Epidermal melanocyte (primary cell): ENCODE data around the gene SLCO1A2.
"Not testable (repeated sequence)": the region's sequence is repeated elsewhere in the genome, so short reads cannot be mapped to it uniquely, and the experiment has no call there.

Experiments used
- DNase-seq: peaks from one replicate; pipeline ENCODE4 v3.0.0; 2011; ENCODE audit warnings: low spot score; ENCODE audit not compliant: insufficient read length

The SLCO1A2 gene

GRCh38 chr12:21334771-21335325 is at the start of gene SLCO1A2:
Gene SLCO1A2 (minus strand): TSS chr12:21334917. CDS start chr12:21334647, 270 bp downstream.
- no peak for DNase-seq

GRCh38 chr12:21384261-21384660 is 49.5 kb upstream of the SLCO1A2 start:
- DNase-seq = no peak

DNA sequence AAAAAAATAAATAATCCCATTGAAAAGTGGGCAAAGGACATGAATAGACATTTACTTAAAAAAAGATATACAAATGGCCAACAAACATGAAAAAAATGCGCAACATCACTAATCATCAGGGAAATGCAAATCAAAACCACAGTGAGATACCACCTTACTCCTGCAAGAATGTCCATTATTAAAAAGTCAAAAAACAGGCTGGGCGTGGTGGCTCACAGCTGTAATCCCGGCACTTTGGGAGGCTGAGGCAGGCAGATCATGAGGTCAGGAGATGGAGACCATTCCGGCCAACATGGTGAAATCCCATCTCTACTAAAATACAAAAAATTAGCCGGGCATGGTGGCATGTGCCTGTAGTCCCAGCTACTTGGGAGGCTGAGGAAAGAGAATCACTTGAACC is 46.6 kb upstream of the SLCO1A2 start:
- not testable (repeated sequence) for DNase-seq

DNA sequence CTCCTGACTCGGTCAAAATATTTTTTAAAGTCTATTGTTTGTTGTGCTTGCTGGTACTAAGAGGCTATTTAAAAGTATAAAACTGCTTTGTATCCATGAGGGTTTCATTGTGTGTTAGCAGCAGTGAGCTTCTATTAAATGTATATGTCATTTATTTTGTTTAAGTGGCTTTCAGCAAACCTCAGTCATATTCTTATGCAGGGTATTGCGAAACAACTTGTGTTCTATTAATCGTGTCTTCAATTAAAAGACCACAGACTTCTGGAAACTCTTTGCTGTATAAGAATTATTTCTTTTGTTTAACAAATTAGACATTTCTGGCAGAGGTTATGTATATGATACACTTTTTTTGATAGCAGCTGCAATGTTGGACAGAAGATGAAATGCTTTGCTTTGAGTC is 44.5 kb upstream of the SLCO1A2 start:
- no peak for DNase-seq

DNA sequence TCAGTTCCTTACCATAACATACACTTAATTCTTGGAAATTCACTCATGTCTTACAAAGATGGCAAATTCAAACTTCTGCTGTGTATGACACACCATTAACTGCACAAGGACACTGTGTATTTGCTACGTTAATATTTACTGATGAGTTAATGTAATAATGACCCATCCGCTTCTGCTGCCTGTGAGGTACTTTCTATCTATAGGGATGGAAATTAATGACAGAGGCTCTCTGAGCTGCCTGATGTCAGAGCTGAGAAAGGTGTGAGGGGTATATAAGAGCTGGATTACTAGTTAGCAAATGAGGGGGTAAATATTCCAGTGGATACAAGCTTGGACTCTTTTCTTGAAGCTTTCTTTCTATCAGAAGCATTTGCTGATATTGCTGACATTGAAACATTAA is 37.9 kb upstream of the SLCO1A2 start, which contains the start of gene IAPP:
TSS of gene IAPP (plus strand) at position 301 of the 400 bp plus-strand sequence. CDS start 450 bp downstream, outside the sequence.
- DNase-seq = no peak

DNA sequence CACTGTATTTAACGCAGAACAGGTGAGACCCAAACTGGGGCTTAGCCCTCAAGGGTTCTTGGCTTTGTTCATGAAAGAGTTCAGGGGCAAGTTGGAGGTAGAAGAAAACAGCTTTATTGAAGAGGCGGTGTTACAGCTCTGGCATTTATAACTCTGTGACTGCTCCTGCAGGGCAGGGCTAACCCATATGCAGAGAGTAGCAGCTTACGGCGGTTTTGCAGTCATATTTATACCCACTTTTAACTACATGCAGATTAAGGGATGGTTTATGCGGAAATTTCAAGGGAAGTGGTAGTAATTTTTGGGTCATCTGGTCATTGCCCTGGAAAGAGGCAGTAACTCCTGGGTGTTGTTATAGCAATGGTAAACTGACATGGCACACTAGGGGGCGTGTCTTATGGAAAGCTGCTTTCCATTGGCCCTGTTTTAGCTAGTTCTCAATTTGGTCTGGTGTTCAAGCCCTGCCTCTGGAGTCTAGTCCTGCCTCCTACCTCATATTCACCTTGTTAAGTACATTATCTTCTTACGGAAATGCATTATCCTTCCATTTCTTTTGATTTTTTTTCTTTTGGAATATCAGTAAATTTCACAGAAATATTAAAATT is 36.2 kb upstream of the SLCO1A2 start:
- DNase-seq = no peak

GRCh38 chr12:21369141-21369980 is 34.6 kb upstream of the SLCO1A2 start:
- no peak for DNase-seq

DNA sequence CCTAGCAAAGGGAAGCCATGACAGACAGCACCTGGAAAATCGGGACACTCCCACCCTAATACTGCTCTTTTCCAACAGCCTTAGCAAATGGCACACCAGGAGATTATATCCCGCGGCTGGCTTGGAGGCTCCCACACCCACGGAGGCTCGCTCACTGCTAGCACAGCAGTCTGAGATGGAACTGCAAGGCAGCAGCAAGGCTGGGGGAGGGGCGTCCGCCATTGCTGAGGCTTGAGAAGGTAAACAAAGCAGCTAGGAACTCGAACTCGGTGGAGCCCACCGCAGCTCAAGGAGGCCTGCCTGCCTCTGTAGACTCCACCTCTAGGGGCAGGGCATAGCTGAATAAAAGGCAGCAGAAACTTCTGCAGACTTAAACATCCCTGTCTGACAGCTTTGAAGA is 25.9 kb upstream of the SLCO1A2 start:
- DNase-seq = not testable (repeated sequence)

DNA sequence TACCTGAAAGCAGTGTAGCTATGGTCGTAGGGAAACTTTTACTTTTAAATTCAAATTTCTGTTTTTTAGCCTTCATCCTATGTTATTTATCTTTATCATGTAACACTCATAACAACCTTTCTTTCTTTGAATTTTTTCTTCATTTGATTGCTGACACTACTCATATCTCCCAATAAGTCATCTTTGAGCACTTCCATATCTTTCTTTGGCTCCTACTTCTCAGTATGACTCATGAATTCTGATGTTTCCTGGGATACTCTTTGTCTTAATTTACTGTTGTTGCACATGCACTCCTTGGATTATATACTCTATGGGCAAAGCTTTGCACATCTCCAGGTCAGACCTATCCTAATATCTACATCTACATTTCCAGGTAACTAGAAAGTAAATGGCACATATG is 19.9 kb upstream of the SLCO1A2 start:
- no peak for DNase-seq

DNA sequence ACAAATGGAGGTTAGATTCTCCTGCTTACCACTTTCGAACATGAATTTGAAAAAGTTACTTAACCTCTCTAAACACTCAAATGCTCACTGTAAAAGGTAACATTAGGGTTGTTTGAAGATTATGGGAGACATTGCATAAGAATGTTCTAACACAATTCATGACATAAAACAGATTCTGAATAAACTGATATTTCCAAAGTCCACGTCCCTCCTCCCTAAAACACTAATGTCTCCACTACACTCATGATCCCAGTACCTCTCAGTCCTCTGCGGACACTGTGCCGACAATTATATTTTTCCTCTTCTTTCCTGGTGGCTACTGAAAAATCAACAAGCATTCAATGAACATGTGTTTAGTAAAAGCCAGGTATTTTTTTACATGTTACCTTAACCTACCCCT is 19.2 kb upstream of the SLCO1A2 start:
- DNase-seq = no peak

- DNase-seq = no peak
Observed at GRCh38 chr12:21353487-21353886, 18.8 kb upstream of the SLCO1A2 start.

- DNase-seq = no peak
Observed at GRCh38 chr12:21350975-21351374, 16.3 kb upstream of the SLCO1A2 start.

DNA sequence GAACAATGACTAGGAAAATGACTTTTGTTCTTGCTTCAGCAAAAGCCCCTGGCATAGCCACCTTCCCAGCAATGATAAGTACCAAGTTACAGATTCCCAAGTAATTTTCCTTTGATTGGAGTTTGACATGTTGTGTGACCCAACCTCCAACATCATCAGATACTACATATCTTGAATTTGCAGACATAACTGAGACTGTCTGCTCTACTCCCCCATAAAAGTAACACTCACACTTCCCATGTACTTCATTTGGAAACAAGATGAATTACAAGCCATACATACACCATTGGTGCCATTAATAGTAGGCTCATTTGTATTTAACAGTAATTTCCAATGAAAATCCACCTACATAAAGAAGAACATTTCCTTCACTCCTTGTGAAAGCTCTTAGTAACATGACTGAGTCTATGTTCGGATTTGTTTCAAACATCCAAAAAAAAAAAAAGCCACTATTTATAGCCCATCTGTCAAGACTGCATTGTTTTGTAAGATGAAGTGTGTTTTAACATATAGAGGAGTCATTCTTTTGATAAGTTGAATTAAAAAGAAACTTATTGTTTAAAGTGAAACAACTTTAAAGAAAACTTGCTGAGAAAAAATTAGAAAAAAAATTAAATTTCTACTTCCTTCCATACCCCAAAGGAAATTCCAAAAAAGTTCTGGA is 12.0 kb upstream of the SLCO1A2 start:
- peak; percentile 26 for DNase-seq

GRCh38 chr12:21343636-21344035 is 8.9 kb upstream of the SLCO1A2 start:
- DNase-seq = no peak

- DNase-seq = no peak
Observed at GRCh38 chr12:21341769-21342168, 7.1 kb upstream of the SLCO1A2 start.

- no peak for DNase-seq
Observed at GRCh38 chr12:21340403-21340802, 5.7 kb upstream of the SLCO1A2 start.

- no peak for DNase-seq
Observed at GRCh38 chr12:21339921-21340320, 5.2 kb upstream of the SLCO1A2 start.

- DNase-seq = no peak
Observed at GRCh38 chr12:21337959-21338744, 3.4 kb upstream of the SLCO1A2 start.

- no peak for DNase-seq
Observed at GRCh38 chr12:21337453-21337852, 2.7 kb upstream of the SLCO1A2 start.

GRCh38 chr12:21336656-21337055 is 1.9 kb upstream of the SLCO1A2 start:
- no peak for DNase-seq

DNA sequence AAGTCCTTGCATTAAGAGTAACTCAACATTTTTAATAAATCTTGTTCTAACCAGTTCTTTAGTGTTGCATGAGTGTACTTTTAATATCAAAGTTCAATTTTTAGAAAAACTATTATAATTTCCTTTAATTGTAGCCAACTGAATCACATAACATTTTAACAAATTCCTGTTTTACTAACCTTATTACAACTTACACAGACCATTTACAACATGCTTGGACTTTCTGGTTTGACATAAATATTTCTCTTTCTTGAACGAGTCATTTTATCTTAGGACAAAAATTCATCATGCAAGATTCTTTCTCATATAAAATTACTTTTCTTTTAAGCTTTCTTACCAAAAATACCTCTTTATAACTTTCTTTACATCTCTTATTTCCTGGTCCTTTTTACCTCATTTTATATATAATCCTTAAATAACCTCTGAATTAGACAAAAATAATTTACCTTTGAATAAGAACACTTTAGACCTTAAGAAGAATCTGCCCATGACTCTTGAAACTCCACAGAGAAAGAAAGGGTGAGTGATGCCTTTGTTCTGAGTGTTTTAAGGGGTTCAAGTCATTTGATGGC is 3.9 kb downstream of the SLCO1A2 start:
- DNase-seq = no peak
